Right renal pelvis (tissue), 4 donors: ENCODE data around the gene PPP1R9A. TPM values are rescaled to one million over a fixed set of nuclear protein-coding genes. Genes with fewer than 3 reads are reported as not detected.

Source experiments
- DNase-seq, 4 donors: peaks; one replicate each; pipeline ENCODE4 v3.0.0-alpha.2; 2013; ENCODE audit warnings: low read depth in 4 of 4, low spot score in 3 of 4, missing footprints in 1 of 4
- polyA plus RNA-seq, 4 donors: library from polyadenylated mRNA; unstranded; fragments of 120-200 nt; gene quantifications; one replicate each; pipeline ENCODE4 v1.2.1, GENCODE V29; 2013; ENCODE audit not compliant: insufficient read length in 4 of 4

The PPP1R9A gene
- polyA plus RNA-seq, 4 donors, result 27.1 to 33.2 (median 30.4) TPM

- DNase-seq, result no peak
Observed at GRCh38 chr7:95155965-95156364, 248.6 kb downstream of the PPP1R9A start.

GRCh38 chr7:95157381-95157780, 250.0 kb downstream of the PPP1R9A start:
- DNase-seq, result no peak

- no peak for DNase-seq
Observed at GRCh38 chr7:95169678-95170077, 262.3 kb downstream of the PPP1R9A start.

- DNase-seq, result no peak
Observed at GRCh38 chr7:95172420-95172819, 265.0 kb downstream of the PPP1R9A start.

GRCh38 chr7:95190515-95190914, 283.1 kb downstream of the PPP1R9A start:
- DNase-seq, result no peak

- no peak for DNase-seq
Observed at GRCh38 chr7:95191795-95192194, 284.4 kb downstream of the PPP1R9A start.

GRCh38 chr7:95198863-95199262, 291.5 kb downstream of the PPP1R9A start:
- no peak for DNase-seq

GRCh38 chr7:95199779-95200558, 292.6 kb downstream of the PPP1R9A start:
- peak; percentile 41 to 64 (median 58) for DNase-seq

GRCh38 chr7:95200741-95201140, 293.3 kb downstream of the PPP1R9A start:
- DNase-seq, result no peak

- DNase-seq, result no peak
Observed at GRCh38 chr7:95201727-95202126, 294.3 kb downstream of the PPP1R9A start.

GRCh38 chr7:95204618-95205017, 297.2 kb downstream of the PPP1R9A start:
- DNase-seq, result no peak

GRCh38 chr7:95205665-95206225, 298.4 kb downstream of the PPP1R9A start:
- no peak for DNase-seq

GRCh38 chr7:95209276-95209675, 301.9 kb downstream of the PPP1R9A start:
- no peak for DNase-seq

GRCh38 chr7:95209788-95210187, 302.4 kb downstream of the PPP1R9A start:
- DNase-seq, result no peak

GRCh38 chr7:95213148-95213547, 305.8 kb downstream of the PPP1R9A start:
- no peak for DNase-seq

GRCh38 chr7:95213809-95214492, 306.6 kb downstream of the PPP1R9A start:
- no peak for DNase-seq

GRCh38 chr7:95219721-95220120, 312.3 kb downstream of the PPP1R9A start:
- no peak for DNase-seq

GRCh38 chr7:95220328-95220727, 312.9 kb downstream of the PPP1R9A start:
- DNase-seq, result peak in 1 of 4 donors; percentile 22

GRCh38 chr7:95225301-95225700, 317.9 kb downstream of the PPP1R9A start:
- DNase-seq, result no peak

GRCh38 chr7:95229301-95229700, 321.9 kb downstream of the PPP1R9A start:
- DNase-seq, result no peak

GRCh38 chr7:95238252-95238943, 331.0 kb downstream of the PPP1R9A start:
- no peak for DNase-seq
